Mucosa of descending colon (tissue), 3 donors: ENCODE results near the gene HDAC4. TPM values are rescaled to one million over a fixed set of nuclear protein-coding genes. Genes with fewer than 3 reads are reported as not detected.

Experiments
- ATAC-seq: fragments of 200-7000 bp; cut with Tn5 transposase; one replicate; pipeline ENCODE4 v1.9.1; 2020; ENCODE audit warnings: mild to moderate bottlenecking, moderate library complexity
- DNase-seq, 3 donors: peaks; one replicate each; pipeline ENCODE4 v3.0.0-alpha.2; 2020
- H3K36me3 ChIP-seq: fragments of 200-600 bp; one replicate; pipeline ENCODE4 v1.8.0; 2021; ENCODE audit warnings: low read depth, mild to moderate bottlenecking
- H3K4me1 ChIP-seq: fragments of 200-600 bp; one replicate; pipeline ENCODE4 v1.8.0; 2021; ENCODE audit warnings: low read depth, mild to moderate bottlenecking
- H3K4me3 ChIP-seq: fragments of 200-600 bp; one replicate; pipeline ENCODE4 v1.8.0; 2021; ENCODE audit warnings: mild to moderate bottlenecking
- H3K9me3 ChIP-seq: fragments of 200-600 bp; one replicate; pipeline ENCODE4 v1.8.0; 2021; ENCODE audit warnings: mild to moderate bottlenecking
- intact Hi-C, 2 donors: fragments of 100-400 bp; cut with DNase I in 1 of 2; cut with micrococcal nuclease in 1 of 2; formaldehyde crosslinking; loops; one replicate each; pipeline versions ENCODE4 v1.11.0 to v1.11.1; 2022; cut with DNase I, micrococcal nuclease
- total RNA-seq, 3 donors: library from RNA; stranded (reverse); fragmentation: NEBNext Ultra II Directional in 2 of 3; extraction: Animal tissue kit (Norgen Biotek cat#: 25700) in 2 of 3; gene quantifications; one replicate each; pipeline versions ENCODE4 v1.2.1 to v1.2.4, GENCODE V29; 2021 to 2023
- TF ChIP-seq, protein P1 (sequence below): fragments of 200-600 bp; IDR thresholded peaks from one replicate; pipeline ENCODE4 v1.8.0; 2022; ENCODE audit warnings: antibody characterized with exemption, mild to moderate bottlenecking
- donor health status: DM: no; HTN: no; CAD: no; lungs with moderate emphysema.
- donor health status: DM: no; HTN: no; CAD: no.
- donor health status: DM: no; HTN: yes; CAD: no.

HDAC4 gene
- total RNA-seq, 3 donors from 2014 or later: 41.4 to 147 (median 44.0) TPM

DNA sequence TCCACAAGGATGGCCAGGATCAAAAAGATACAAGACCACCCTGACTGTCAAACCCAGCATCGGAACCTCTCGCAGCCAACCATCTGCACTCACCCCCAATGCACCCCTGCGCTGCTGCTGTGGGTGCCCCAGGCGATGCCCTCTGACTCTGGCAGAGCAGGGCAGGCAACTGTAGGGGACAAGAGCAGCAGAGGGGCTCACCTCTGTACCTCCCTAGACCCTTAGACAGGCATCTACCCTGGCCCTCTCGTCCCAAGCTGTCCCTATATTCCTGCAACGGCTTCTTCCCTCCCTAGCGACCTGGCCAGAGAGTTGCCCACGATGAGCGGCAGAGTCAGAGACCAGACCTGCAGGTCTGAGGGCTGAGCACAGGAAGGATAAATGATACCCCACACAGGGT is 128.2 kb downstream of the HDAC4 start:
- Histone ChIP-seq H3K36me3 (no peaks in the 10 kb centered on the region), H3K4me3 (no peak overlapping the region), H3K9me3 (no peaks in the 10 kb centered on the region), H3K4me1 (peaks cover 22% of the 10 kb centered on the region)
- ATAC-seq (no peak), DNase-seq (no peak)
- TF ChIP-seq, protein P1, sequence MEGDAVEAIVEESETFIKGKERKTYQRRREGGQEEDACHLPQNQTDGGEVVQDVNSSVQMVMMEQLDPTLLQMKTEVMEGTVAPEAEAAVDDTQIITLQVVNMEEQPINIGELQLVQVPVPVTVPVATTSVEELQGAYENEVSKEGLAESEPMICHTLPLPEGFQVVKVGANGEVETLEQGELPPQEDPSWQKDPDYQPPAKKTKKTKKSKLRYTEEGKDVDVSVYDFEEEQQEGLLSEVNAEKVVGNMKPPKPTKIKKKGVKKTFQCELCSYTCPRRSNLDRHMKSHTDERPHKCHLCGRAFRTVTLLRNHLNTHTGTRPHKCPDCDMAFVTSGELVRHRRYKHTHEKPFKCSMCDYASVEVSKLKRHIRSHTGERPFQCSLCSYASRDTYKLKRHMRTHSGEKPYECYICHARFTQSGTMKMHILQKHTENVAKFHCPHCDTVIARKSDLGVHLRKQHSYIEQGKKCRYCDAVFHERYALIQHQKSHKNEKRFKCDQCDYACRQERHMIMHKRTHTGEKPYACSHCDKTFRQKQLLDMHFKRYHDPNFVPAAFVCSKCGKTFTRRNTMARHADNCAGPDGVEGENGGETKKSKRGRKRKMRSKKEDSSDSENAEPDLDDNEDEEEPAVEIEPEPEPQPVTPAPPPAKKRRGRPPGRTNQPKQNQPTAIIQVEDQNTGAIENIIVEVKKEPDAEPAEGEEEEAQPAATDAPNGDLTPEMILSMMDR: no peak
- intact Hi-C loops: no loop called here

DNA sequence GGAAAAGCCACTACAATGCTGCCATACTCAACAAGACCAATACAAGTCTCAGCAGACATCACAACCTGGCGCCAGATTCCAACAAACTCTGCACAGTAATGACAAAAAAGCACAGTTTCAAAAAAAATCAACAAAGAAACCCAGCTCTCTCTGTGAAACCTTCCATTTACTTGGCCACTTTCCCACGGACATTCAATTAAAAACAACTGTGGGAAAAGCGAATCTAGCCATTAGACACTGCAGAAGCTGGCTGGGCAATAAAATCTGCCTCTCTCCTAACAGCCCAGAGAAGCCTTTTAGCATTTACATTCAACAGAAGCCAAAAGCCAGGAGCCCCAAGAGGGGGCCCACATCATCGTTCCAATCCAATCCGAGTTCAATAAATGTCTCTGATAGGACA is 128.9 kb downstream of the HDAC4 start:
- H3K36me3 ChIP-seq: no peaks in the 10 kb centered on the region
- H3K9me3 ChIP-seq: no peaks in the 10 kb centered on the region
- intact Hi-C loops: no loop called here
- DNase-seq: no peak
- no peak overlapping the region for H3K4me3 ChIP-seq
- TF ChIP-seq, protein P1: no peak
- ATAC-seq: no peak
- H3K4me1 ChIP-seq: peaks cover 29% of the 10 kb centered on the region

DNA sequence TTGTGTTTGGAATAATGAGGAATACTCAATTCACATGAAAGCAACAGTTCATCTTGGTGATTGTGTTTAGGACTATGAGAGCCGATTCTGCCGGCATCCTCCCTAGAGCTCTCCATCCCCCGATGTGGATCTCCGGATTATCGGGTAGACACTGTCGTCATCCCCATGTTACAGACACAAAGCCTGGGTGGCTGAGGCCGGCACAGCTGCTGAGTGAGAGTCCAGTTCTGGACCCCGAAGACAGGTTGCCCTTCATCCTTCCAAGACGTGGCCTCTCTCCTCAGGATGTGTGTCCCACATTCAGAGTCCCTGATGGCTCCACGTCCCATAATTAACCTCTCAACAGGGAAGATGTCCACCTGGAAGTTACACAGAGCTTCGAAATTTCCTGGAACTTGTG is 129.3 kb downstream of the HDAC4 start:
- Histone ChIP-seq H3K4me1 (peaks cover 31% of the 10 kb centered on the region), H3K9me3 (no peaks in the 10 kb centered on the region), H3K36me3 (no peaks in the 10 kb centered on the region), H3K4me3 (no peak overlapping the region)
- intact Hi-C loops: no loop called here
- ATAC-seq (no peak), DNase-seq (no peak)
- TF ChIP-seq, protein P1: no peak

DNA sequence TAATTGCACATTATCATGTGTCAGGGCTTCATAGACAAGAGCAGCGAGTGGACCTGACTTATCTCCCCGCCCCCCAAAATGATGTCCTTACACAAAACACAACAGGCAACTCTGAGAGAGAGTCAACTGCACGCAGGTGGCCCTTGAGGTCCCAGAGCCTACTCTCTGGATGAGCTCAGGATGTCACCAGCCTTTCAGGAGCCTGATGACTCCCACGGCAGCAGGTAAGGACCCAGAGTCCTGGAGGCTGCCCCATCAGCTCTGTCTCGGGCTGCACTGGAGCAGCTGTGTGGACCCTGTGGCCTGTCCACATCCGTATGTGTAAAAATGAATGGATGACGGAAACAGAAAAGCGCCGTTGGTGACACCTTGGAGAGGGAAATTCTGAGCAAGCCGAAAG is 130.9 kb downstream of the HDAC4 start:
- TF ChIP-seq, protein P1: no peak
- Histone ChIP-seq H3K36me3 (no peaks in the 10 kb centered on the region), H3K9me3 (no peaks in the 10 kb centered on the region), H3K4me1 (peaks cover 42% of the 10 kb centered on the region), H3K4me3 (no peak overlapping the region)
- intact Hi-C loops: no loop called here
- DNase-seq (peak in 1 of 3 donors; percentile 27), ATAC-seq (no peak)

DNA sequence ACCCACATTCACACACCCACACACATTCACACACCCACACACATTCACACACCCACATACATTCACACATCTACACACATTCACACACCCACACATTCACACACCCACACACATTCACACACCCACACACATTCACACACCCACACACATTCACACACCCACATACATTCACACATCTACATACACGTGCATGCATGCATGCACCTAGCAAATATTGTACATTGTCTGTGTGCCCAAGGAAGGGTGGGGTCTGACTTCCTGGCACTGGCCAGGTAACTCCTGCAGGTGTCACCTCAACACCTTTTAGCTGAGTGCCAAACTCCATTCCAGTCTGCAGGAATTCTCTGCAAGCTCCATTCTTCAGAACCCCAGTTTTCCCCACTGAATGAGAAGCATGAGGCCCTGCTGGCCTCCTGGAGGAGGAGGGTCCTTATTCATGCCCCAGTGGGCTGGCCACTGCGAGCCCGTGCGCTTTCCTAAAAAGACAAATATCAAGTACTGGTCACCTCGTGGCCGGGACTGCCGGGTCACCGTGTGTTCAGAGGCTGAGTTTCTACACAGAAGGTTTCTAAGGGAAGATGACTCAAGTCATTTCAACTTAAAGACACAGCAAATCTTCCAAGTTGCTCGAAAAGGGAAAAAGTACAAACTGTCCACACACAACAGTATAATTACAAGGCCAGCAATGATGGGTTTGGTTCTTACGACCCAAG is 131.5 kb downstream of the HDAC4 start:
- peaks cover 48% of the 10 kb centered on the region for H3K4me1 ChIP-seq
- TF ChIP-seq, protein P1: peak; percentile 36
- DNase-seq: peak in 2 of 3 donors; percentile 56 to 69
- H3K36me3 ChIP-seq: no peaks in the 10 kb centered on the region
- H3K9me3 ChIP-seq: no peaks in the 10 kb centered on the region
- H3K4me3 ChIP-seq: no peak overlapping the region
- ATAC-seq: peak; percentile 57
- intact Hi-C loops: no loop called here
